Measurements from ENCODE around the gene FAM117B.
"Not testable (repeated sequence)": the region's sequence is repeated elsewhere in the genome, so short reads cannot be mapped to it uniquely, and the experiment has no call there.

FAM117B gene

DNA sequence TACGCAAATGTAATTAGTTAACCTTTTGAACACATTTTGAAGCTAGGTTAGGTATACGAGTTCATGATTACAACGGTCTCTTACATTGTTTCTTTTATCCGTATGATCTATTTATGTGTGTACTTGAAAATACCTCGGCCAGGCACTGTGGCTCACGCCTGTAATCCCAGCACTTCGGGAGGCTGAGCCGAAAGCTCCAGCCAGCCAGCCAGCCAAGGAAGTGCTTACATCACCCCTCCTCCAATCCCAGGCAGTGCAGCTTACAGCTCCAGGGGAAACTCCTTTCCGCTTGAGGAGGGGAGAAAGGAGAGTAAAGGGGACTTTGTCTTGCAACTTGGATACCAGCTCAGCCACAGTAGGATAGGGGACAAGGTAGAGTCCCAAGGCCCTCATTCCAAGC is 171.1 kb downstream of the FAM117B start:
- H3K27ac Mint-ChIP-seq; H3K4me3 Mint-ChIP-seq; DNase-seq (ENCODE audit: low spot score); H3K27me3 Mint-ChIP-seq (ENCODE audit: low read depth); H3K4me1 Mint-ChIP-seq (ENCODE audit: low read depth); H3K36me3 Mint-ChIP-seq (ENCODE audit: low read depth); H3K9me3 Mint-ChIP-seq: not testable (repeated sequence)

DNA sequence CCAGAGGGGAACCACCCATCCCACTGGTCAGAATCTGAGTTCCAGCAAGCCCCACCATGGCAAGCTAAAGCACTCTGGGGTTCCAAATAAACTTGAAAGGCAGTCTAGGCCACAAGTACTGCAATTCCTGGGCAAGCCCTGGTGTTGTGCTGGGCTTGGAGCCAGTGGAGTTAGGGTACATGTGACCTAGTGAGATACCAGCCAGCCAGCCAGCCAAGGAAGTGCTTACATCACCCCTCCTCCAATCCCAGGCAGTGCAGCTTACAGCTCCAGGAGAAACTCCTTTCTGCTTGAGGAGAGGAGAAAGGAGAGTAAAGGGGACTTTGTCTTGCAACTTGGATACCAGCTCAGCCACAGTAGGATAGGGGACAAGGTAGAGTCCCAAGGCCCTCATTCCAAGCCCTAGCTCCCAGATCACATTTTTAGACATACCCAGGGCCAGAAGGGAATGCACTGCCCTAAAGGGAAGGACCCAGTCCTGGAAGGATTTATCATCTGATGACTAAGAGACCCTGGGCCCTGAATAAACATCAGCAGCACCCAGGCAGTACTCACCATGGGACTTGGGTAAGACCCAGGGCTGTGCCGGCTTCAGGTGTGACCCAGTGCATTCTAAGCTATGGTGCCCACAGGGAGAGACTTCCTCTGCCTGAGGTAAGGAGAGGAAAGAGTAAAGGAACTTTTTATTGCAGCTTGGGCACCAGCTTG is 172.8 kb downstream of the FAM117B start:
- not testable (repeated sequence) for H3K4me3 Mint-ChIP-seq; H3K4me1 Mint-ChIP-seq (ENCODE audit: low read depth); DNase-seq (ENCODE audit: low spot score); H3K27ac Mint-ChIP-seq; H3K27me3 Mint-ChIP-seq (ENCODE audit: low read depth)
- peaks cover 13% of the 10 kb centered on the region for H3K36me3 Mint-ChIP-seq (ENCODE audit: low read depth)
- H3K9me3 Mint-ChIP-seq: peaks cover 11% of the 10 kb centered on the region

DNA sequence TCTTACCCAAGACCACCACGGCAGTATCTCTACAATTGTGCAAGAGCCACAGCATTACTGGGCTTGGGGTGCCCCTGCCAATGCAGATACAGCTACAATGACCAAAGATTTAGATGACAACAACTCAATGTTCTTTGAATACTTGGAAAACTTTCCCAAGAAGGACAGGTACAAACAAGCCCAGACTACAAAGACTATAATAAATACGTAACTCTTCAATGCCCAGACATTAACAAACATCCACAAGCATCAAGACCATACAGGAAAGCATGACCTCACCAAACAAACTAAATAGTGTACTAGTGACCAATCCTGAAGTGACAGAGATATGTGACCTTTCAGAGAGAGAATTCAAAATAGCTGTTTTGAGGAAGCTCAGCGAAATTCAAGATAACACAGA is 174.0 kb downstream of the FAM117B start:
- Mint-ChIP-seq H3K9me3 (peaks cover 11% of the 10 kb centered on the region), H3K4me1 (ENCODE audit: low read depth) (no peaks in the 10 kb centered on the region), H3K36me3 (ENCODE audit: low read depth) (peaks cover 17% of the 10 kb centered on the region), H3K27ac (no peak overlapping the region), H3K4me3 (no peak overlapping the region), H3K27me3 (ENCODE audit: low read depth) (no peaks in the 10 kb centered on the region)
- DNase-seq (ENCODE audit: low spot score): no peak

DNA sequence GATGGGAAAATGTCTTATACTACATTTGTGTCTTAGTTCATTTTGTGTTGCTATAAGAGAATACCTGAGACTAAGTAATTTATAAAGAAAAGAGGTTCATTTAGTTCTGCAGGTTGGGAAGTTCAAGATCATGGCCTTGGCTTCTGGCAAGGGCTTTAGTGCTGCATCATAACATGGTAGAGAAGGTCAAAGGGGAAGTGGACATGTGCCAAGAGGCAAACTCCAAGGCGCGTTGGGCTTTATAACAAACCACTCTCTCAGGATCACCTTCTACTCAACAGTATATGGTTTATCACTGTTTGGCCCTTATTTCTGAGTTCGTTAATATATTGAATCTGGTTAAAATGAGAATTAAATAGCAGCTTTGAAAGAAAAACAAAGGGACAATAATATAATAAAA is 178.6 kb downstream of the FAM117B start:
- Mint-ChIP-seq H3K4me3 (no peak overlapping the region), H3K36me3 (ENCODE audit: low read depth) (peaks cover 22% of the 10 kb centered on the region), H3K9me3 (peaks cover 15% of the 10 kb centered on the region), H3K27ac (no peak overlapping the region), H3K27me3 (ENCODE audit: low read depth) (no peaks in the 10 kb centered on the region), H3K4me1 (ENCODE audit: low read depth) (no peaks in the 10 kb centered on the region)
- DNase-seq (ENCODE audit: low spot score): no peak

GRCh38 chr2:202814226-202814625 is 179.5 kb downstream of the FAM117B start:
- Mint-ChIP-seq H3K27ac (no peak overlapping the region), H3K4me1 (ENCODE audit: low read depth) (no peaks in the 10 kb centered on the region), H3K4me3 (no peak overlapping the region), H3K9me3 (peaks cover 10% of the 10 kb centered on the region), H3K27me3 (ENCODE audit: low read depth) (no peaks in the 10 kb centered on the region), H3K36me3 (ENCODE audit: low read depth) (peaks cover 22% of the 10 kb centered on the region)
- DNase-seq (ENCODE audit: low spot score): no peak

GRCh38 chr2:202815548-202816360 is 181.0 kb downstream of the FAM117B start:
- H3K9me3 Mint-ChIP-seq: peaks cover 7% of the 10 kb centered on the region
- no peak overlapping the region for H3K27ac Mint-ChIP-seq
- no peaks in the 10 kb centered on the region for H3K27me3 Mint-ChIP-seq (ENCODE audit: low read depth)
- no peak overlapping the region for H3K4me3 Mint-ChIP-seq
- peaks cover 16% of the 10 kb centered on the region for H3K36me3 Mint-ChIP-seq (ENCODE audit: low read depth)
- no peak for DNase-seq (ENCODE audit: low spot score)
- no peaks in the 10 kb centered on the region for H3K4me1 Mint-ChIP-seq (ENCODE audit: low read depth)

GRCh38 chr2:202817771-202818170 is 183.0 kb downstream of the FAM117B start:
- Mint-ChIP-seq H3K9me3 (peaks cover 4% of the 10 kb centered on the region), H3K4me1 (ENCODE audit: low read depth) (no peaks in the 10 kb centered on the region), H3K36me3 (ENCODE audit: low read depth) (peaks cover 8% of the 10 kb centered on the region), H3K4me3 (no peak overlapping the region), H3K27ac (no peak overlapping the region), H3K27me3 (ENCODE audit: low read depth) (no peaks in the 10 kb centered on the region)
- DNase-seq (ENCODE audit: low spot score): no peak

GRCh38 chr2:202818321-202818720 is 183.6 kb downstream of the FAM117B start:
- Mint-ChIP-seq H3K4me3 (no peak overlapping the region), H3K27me3 (ENCODE audit: low read depth) (no peaks in the 10 kb centered on the region), H3K36me3 (ENCODE audit: low read depth) (peaks cover 8% of the 10 kb centered on the region), H3K4me1 (ENCODE audit: low read depth) (no peaks in the 10 kb centered on the region), H3K27ac (no peak overlapping the region), H3K9me3 (peaks cover 4% of the 10 kb centered on the region)
- DNase-seq (ENCODE audit: low spot score): no peak

Data from T-helper 2 cell treated with Interferon-gamma antibody and Interleukin-4, amounts not matched to agents 5 μg/mL and 100 μg/mL, for 36 hours (primary cell).